ENCODE measurements around the gene SF1. TPM values are rescaled to one million over a fixed set of nuclear protein-coding genes. Genes with fewer than 3 reads are reported as not detected.

SF1 gene
- total and polyA plus RNA-seq, 2 of the 8 experiments (the other 6 are each of a cell fraction or from before 2014, with no cell fraction given): 72.7 to 353 TPM

GRCh38 chr11:64813826-64814225, 35.5 kb upstream of the SF1 start:
- Histone ChIP-seq H2BK5ac (ENCODE audit: low read depth, low read length) (no peak overlapping the region), H2BK15ac (ENCODE audit: low read length) (no peak overlapping the region), H3K9ac (replicated peaks in 1 of 4; ENCODE audit: extremely low read depth in 1 of 4, low read depth in 3 of 4, low read length in 3 of 4) (no peak overlapping the region), H2BK12ac (ENCODE audit: low read depth, low read length) (no peak overlapping the region), H3K79me1 (ENCODE audit: low read depth, low read length) (peaks cover 2% of the 10 kb centered on the region), H3K23me2 (ENCODE audit: low read depth, low read length) (peaks cover 8% of the 10 kb centered on the region; the same call in 1 of the 2 replicates), H3K27me3 (replicated peaks in 1 of 4; ENCODE audit: control insufficient read depth in 3 of 4, extremely low read depth in 1 of 4, insufficient read depth in 3 of 4, low read length in 3 of 4) (no peaks in the 10 kb centered on the region), H4K91ac (replicated peaks; ENCODE audit: insufficient read length, low read length) (no peak overlapping the region), H3K18ac (ENCODE audit: extremely low read depth, low read length) (no peak overlapping the region), H2BK120ac (replicated peaks; ENCODE audit: low read depth, low read length) (no peak overlapping the region), H2BK20ac (ENCODE audit: low read length) (no peak overlapping the region), H4K20me1 (replicated peaks in 1 of 2; ENCODE audit: control insufficient read depth in 1 of 2, insufficient read depth in 2 of 2, low read length in 2 of 2) (peaks cover 0 to 5% of the 10 kb centered on the region in 2 experiments), H3K23ac (ENCODE audit: insufficient read length) (no peak overlapping the region), H3K4me1 (replicated peaks in 1 of 4; ENCODE audit: control insufficient read depth in 3 of 4, insufficient read depth in 4 of 4, low read length in 3 of 4) (peaks cover 0 to 7% (median 2%) of the 10 kb centered on the region in 4 experiments; a peak in 5 of 7 replicates), H4K8ac (ENCODE audit: extremely low read depth, insufficient read depth, low read length) (no peak overlapping the region), H4K5ac (ENCODE audit: insufficient read length, low read depth, low read length) (no peak overlapping the region), H3K27ac (ENCODE audit: low read depth, low read length) (no peak overlapping the region), H3K4me2 (ENCODE audit: insufficient read depth in 1 of 2, low read depth in 2 of 2, low read length in 2 of 2) (no peak overlapping the region), H3K79me2 (ENCODE audit: control insufficient read depth in 1 of 2, insufficient read depth in 2 of 2, low read length in 2 of 2) (no peaks in the 10 kb centered on the region; a peak in 1 of 4 replicates), H2AK5ac (ENCODE audit: low read depth, low read length) (no peak overlapping the region), H3K36me3 (ENCODE audit: control insufficient read depth in 2 of 4, insufficient read depth in 4 of 4, low read length in 3 of 4) (no peaks in the 10 kb centered on the region), H3K4me3 (ENCODE audit: extremely low read depth in 1 of 4, insufficient read depth in 2 of 4, low read depth in 3 of 4, low read length in 4 of 4) (no peak overlapping the region), H2AFZ (ENCODE audit: low read length) (no peak overlapping the region), H3K9me3 (ENCODE audit: insufficient read depth in 2 of 2, low read depth in 1 of 2, low read length in 1 of 2) (no peaks in the 10 kb centered on the region), H3K14ac (ENCODE audit: insufficient read length) (no peak overlapping the region), H3K4ac (replicated peaks; ENCODE audit: insufficient read length, low read depth, low read length) (no peak overlapping the region), H3K56ac (replicated peaks; ENCODE audit: insufficient read length, low read depth, low read length) (no peak overlapping the region)
- TF ChIP-seq SAP30 (IDR thresholded peaks at IDR 0.05; ENCODE audit: insufficient read depth, insufficient replicate concordance, low read length): no peak
- TF ChIP-seq RAD21 (IDR thresholded peaks at IDR 0.05 in 1 of 2, conservative IDR thresholded peaks at IDR 0.05 in 1 of 2; ENCODE audit: low read depth in 2 of 2, low read length in 2 of 2): no peak
- ChIA-PET POLR2A (ENCODE audit: partially characterized antibody) (no interaction called here), CTCF (ENCODE audit: partially characterized antibody) (interaction anchor here (0.6 to 1.5 kb wide), 4 partner anchors 8 to 41 kb away, joined by 3 to 5 read pairs (median 4); no protein-coding TSS in a partner anchor)
- DNase-seq (ENCODE audit: low read depth in 1 of 2, low spot score in 2 of 2) (no peak), FAIRE-seq (no peak)
- 93% methylated on average over 5 of the region's 5 CpGs; no CpG with 5 or more reads in 1 of the 2 experiments for WGBS, 2 experiments (ENCODE audit: extremely low coverage in 1 of 2, insufficient coverage in 1 of 2, insufficient read length in 1 of 2, insufficient replicate concordance in 2 of 2, low coverage in 1 of 2, low lambda C conversion rate in 2 of 2, missing lambda C conversion rate in 1 of 2)

Data from H1 (cell line).